B cell (primary cell): Measurements from ENCODE around the gene CD4. TPM values are rescaled to one million over a fixed set of nuclear protein-coding genes. Genes with fewer than 3 reads are reported as not detected.

Experiments used
- ATAC-seq: fragments of 200-7000 bp; cut with Tn5 transposase; one replicate; pipeline ENCODE4 v1.10.0; 2021; ENCODE audit warnings: low read depth, mild to moderate bottlenecking, moderate number of reproducible peaks, moderate library complexity
- CTCF ChIA-PET: fragments of 350-600 bp; sonication (Branson Sonifier 250); formaldehyde crosslinking; loops from one replicate; lab custom pipeline; 2021; ENCODE audit warnings: antibody characterized with exemption, inconsistent platforms; lab: Charles Lee
- POLR2A ChIA-PET: fragments of 350-600 bp; sonication (Branson Sonifier 250); formaldehyde crosslinking; loops from one replicate; lab custom pipeline; 2021; ENCODE audit warnings: antibody characterized with exemption; lab: Charles Lee
- DNase-seq: peaks from one replicate; pipeline ENCODE4 v3.0.0; 2013
- H2AFZ ChIP-seq: 2 replicates; pipeline ENCODE4 v1.6.1; 2012; ENCODE audit warnings: mild to moderate bottlenecking, low read depth, low read length; ENCODE audit not compliant: insufficient read depth, poor library complexity, severe bottlenecking
- H3K27ac ChIP-seq, 2 donors: 1 replicate in 1 of 2; 2 replicates in 1 of 2; pipeline ENCODE4 v1.5.1; 2012 to 2013; ENCODE audit warnings: low read length in 2 of 2, mild to moderate bottlenecking in 2 of 2, moderate library complexity in 1 of 2
- H3K27me3 ChIP-seq, 4 experiments: fragments of 200-600 bp in 1 of 4; sonication (generic) in 1 of 4; replicated peaks in 1 of 4; 1 replicate in 2 of 4; 2 replicates in 2 of 4; pipeline versions ENCODE4 v1.6.1 to v1.7.0; 2013 to 2016; ENCODE audit warnings: low read length in 3 of 4, mild to moderate bottlenecking in 2 of 4, mixed read lengths in 1 of 4, moderate library complexity in 1 of 4; ENCODE audit not compliant: insufficient read depth in 4 of 4, control insufficient read depth in 3 of 4; ENCODE audit errors: control extremely low read depth in 1 of 4
- H3K36me3 ChIP-seq, 2 experiments: replicated peaks in 1 of 2; 1 replicate in 1 of 2; 2 replicates in 1 of 2; pipeline versions ENCODE4 v1.6.1 to v1.7.1; 2013; ENCODE audit warnings: low read length in 1 of 2; ENCODE audit not compliant: insufficient read depth in 2 of 2, control insufficient read depth in 1 of 2; ENCODE audit errors: control extremely low read depth in 1 of 2, extremely low read depth in 1 of 2
- H3K4me1 ChIP-seq, 2 donors: fragments of 200-600 bp in 1 of 2; sonication (generic) in 1 of 2; 1 replicate in 1 of 2; 2 replicates in 1 of 2; pipeline versions ENCODE4 v1.5.1 to v1.6.1; 2013 to 2017; ENCODE audit warnings: low read length in 2 of 2; ENCODE audit not compliant: control insufficient read depth in 2 of 2, insufficient read depth in 2 of 2
- H3K4me2 ChIP-seq: replicated peaks from 2 replicates; pipeline ENCODE3; 2012; ENCODE audit warnings: mild to moderate bottlenecking, low read depth, low read length; ENCODE audit not compliant: poor library complexity, severe bottlenecking
- H3K4me3 ChIP-seq, 5 experiments: fragments of 200-600 bp in 1 of 5; sonication (generic) in 1 of 5; 1 replicate in 3 of 5; 2 replicates in 2 of 5; pipeline versions ENCODE4 v1.5.1 to v1.7.0; 2011 to 2016; ENCODE audit warnings: low read length in 4 of 5, mild to moderate bottlenecking in 4 of 5, low read depth in 2 of 5, control low read depth in 1 of 5, moderate library complexity in 1 of 5; ENCODE audit not compliant: insufficient read depth in 1 of 5; ENCODE audit errors: control extremely low read depth in 1 of 5, extremely low read depth in 1 of 5
- H3K79me2 ChIP-seq: fragments of 200-600 bp; sonication (generic); one replicate; pipeline ENCODE4 v1.6.0; 2016; ENCODE audit warnings: low read length; ENCODE audit not compliant: control insufficient read depth, insufficient read depth
- H3K9ac ChIP-seq: fragments of 200-600 bp; sonication (generic); 2 replicates; pipeline ENCODE4 v1.6.1; 2017; ENCODE audit warnings: mild to moderate bottlenecking, low read length, moderate library complexity
- H3K9me3 ChIP-seq, 3 donors: one replicate each; pipeline versions ENCODE4 v1.6.1 to v1.7.1; 2013; ENCODE audit warnings: low read length in 2 of 3; ENCODE audit not compliant: control insufficient read depth in 2 of 3, insufficient read depth in 1 of 3; ENCODE audit errors: control extremely low read depth in 1 of 3
- H4K20me1 ChIP-seq: 2 replicates; pipeline ENCODE4 v1.6.0; 2012; ENCODE audit warnings: mild to moderate bottlenecking, low read length; ENCODE audit not compliant: insufficient read depth, control insufficient read depth, poor library complexity, severe bottlenecking
- H3K27ac Mint-ChIP-seq: one replicate; pipeline ENCODE4 v1.8.0; 2021; ENCODE audit warnings: mixed read lengths
- H3K27me3 Mint-ChIP-seq: one replicate; pipeline ENCODE4 v1.8.0; 2021; ENCODE audit warnings: mixed read lengths
- H3K4me1 Mint-ChIP-seq: one replicate; pipeline ENCODE4 v1.8.0; 2021; ENCODE audit warnings: mixed read lengths
- H3K4me3 Mint-ChIP-seq: one replicate; pipeline ENCODE4 v1.8.0; 2021; ENCODE audit warnings: mixed read lengths
- H3K9me3 Mint-ChIP-seq: one replicate; pipeline ENCODE4 v1.8.0; 2022; ENCODE audit warnings: mixed read lengths; ENCODE audit not compliant: insufficient read depth
- CTCF ChIP-seq: fragments of 200-600 bp; IDR thresholded peaks from one replicate; pipeline ENCODE4 v1.8.0; 2022; ENCODE audit warnings: antibody characterized with exemption, mild to moderate bottlenecking
- EZH2 ChIP-seq: IDR thresholded peaks from 2 replicates; pipeline ENCODE4 v1.6.1; 2012; ENCODE audit warnings: borderline replicate concordance, low read depth, mild to moderate bottlenecking, moderate library complexity, low read length; ENCODE audit not compliant: insufficient read depth, poor library complexity, severe bottlenecking
- WGBS: methylation state at CpG from one replicate; pipeline ENCODE4 v1.1.5; 2013; ENCODE audit warnings: missing lambda C conversion rate; ENCODE audit not compliant: insufficient coverage; 5-methylcytosine and 5-hydroxymethylcytosine counted together
- intact Hi-C: fragments of 100-400 bp; cut with micrococcal nuclease; formaldehyde crosslinking; loops from one replicate; pipeline ENCODE4 v1.10.0; 2022
- polyA plus RNA-seq: library from polyadenylated mRNA; depleted of rRNA; stranded (reverse); fragments of >200 nt; gene quantifications from 2 replicates; pipeline ENCODE4 v1.2.3, GENCODE V29; 2012
- total RNA-seq, 2 donors: library from RNA; stranded (reverse); fragments of 120-200 nt in 1 of 2; gene quantifications; 1 replicate in 1 of 2; 2 replicates in 1 of 2; pipeline versions ENCODE4 v1.2.3 to v1.2.4, GENCODE V29; 2013 to 2022

Gene CD4
- total and polyA plus RNA-seq, 2 donors (not counting 1 experiment from before 2014, with no cell fraction given): 0.49 to 2.2 TPM

- Histone ChIP-seq H3K79me2 (peaks cover 31% of the 10 kb centered on the region), H3K27ac (peak within 1 kb of the TSS; percentile 91), H3K9ac (peak within 1 kb of the TSS; percentile 87), H3K4me1 (peaks cover 6 to 23% of the 10 kb centered on the region in 2 donors), H3K4me3 (peak within 1 kb of the TSS; percentile 85 to 98 (median 92)), H3K9me3 (no peaks in the 10 kb centered on the region), H3K4me2 (peak within 1 kb of the TSS; percentile 87), H4K20me1 (peaks cover 5% of the 10 kb centered on the region), H3K36me3 (peaks cover 0 to 18% of the 10 kb centered on the region in 2 experiments), H3K27me3 (no peaks in the 10 kb centered on the region), H2AFZ (peak within 1 kb of the TSS; percentile 80)
- intact Hi-C loops: loop anchor here (1.0 to 5.0 kb wide), 5 partner anchors 16 to 294 kb away; partner anchors contain the start of genes IFFO1, MLF2 and PTMS
- DNase-seq (peak; percentile 96), ATAC-seq (peak; percentile 42)
- POLR2A ChIA-PET: interaction anchor here (0.5 to 5.3 kb wide), 21 partner anchors 10 to 381 kb away, joined by 3 to 49 read pairs (median 4); partner anchors contain the start of genes C12orf57, COPS7A, GAPDH and LPCAT3
- WGBS: 0% methylated on average over 29 of the region's 37 CpGs
- Mint-ChIP-seq H3K27me3 (no peaks in the 10 kb centered on the region), H3K4me1 (peaks cover 23% of the 10 kb centered on the region), H3K27ac (peak within 1 kb of the TSS; percentile 93), H3K9me3 (no peaks in the 10 kb centered on the region), H3K4me3 (peak within 1 kb of the TSS; percentile 92)
- TF ChIP-seq EZH2: no peak
- no peak for TF ChIP-seq CTCF
- CTCF ChIA-PET: interaction anchor here (0.8 to 6.7 kb wide), 17 partner anchors 8 to 314 kb away, joined by 3 to 136 read pairs (median 4); partner anchors contain the start of genes C1RL, COPS7A, GNB3 and MLF2
These were observed 62.0 kb downstream of the CD4 start, which contains the start of gene CDCA3 for GRCh38 chr12:6851153-6851920. Gene CDCA3 (minus strand): TSS chr12:6851286. CDS start chr12:6850952, 334 bp downstream.
